ENCODE results near the gene RHBG.

Gene RHBG

DNA sequence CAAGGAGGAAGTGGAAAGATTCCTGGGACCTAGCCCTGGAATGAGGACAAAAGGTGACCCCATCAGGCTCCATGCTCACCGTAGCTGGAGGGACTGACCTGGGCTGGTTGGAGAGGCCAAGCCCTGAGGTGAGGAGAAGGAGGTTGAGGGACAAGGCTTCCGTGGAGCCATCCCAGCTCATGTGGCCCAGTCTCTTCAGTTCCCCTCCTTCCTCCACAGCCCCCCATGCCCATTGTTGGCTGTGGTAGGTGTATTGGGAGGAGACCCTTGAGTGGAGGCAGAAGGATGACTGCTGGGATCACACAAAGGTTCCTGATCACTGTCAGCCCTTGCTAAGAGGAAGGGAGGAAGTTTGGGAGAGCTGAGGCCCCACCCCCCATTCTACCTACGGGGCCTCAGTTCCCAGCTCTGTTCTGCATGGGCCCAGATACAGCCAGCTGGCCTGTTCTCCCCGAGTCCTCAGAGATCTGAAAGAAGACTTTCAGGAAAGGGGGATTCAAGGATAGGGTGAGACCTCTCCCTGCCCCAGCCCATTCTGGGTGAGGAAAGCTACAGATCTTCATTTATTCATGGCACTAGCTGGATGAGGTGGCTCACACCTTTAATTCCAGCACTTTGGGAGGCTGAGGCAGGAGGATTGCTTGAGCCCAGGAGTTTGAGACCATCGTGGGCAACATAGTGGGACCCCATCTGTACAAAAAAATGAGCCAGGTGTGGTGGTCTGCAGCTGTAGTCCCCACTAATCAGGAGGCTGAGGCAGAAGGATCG lies 17.3 kb downstream of the RHBG start:
- no peak for DNase-seq (ENCODE audit: low spot score)

DNA sequence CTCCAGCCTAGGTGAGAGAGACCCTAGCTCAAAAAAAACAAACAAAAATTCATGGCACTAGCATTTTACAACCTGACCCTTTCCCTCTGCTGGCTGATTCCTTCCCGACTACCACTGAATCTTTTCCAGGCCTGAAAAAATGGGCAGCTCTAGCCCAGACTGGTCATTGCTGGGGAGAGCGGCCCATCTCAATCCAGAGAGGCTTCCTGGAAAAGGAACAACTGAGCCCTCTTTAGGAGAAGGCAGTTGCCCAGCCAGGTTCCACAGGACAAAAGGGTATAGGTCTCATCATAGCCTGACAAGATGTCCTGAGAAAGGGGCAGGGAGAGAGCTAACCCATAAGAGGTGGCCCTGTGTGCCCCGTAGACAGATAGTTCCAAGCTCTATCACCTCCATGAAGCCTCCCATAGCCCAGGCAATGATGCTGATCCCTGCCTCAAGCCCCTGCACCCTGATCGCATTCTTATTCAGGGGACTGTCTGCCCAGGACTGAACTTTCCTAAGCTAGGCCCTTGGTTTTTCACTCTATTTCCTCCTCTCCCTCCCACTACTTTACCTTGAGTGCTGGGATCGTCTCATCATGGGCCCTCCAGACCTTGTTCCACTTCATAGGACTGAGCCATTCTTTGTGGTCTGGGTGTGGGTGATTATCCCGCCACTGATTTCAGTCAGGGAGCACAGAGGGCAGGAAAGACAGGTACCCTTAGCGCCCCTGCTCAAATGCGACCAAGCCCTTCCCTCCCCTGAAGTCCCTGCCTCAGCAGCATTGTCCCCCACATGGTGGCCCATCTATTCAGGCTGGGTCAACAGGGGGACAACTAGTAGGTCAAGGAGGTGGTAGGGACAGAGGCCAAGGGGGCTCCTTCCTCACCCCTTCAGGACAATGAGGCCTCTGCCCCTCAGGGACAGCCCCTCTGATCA lies 18.2 kb downstream of the RHBG start:
- DNase-seq (ENCODE audit: low spot score) = no peak

DNA sequence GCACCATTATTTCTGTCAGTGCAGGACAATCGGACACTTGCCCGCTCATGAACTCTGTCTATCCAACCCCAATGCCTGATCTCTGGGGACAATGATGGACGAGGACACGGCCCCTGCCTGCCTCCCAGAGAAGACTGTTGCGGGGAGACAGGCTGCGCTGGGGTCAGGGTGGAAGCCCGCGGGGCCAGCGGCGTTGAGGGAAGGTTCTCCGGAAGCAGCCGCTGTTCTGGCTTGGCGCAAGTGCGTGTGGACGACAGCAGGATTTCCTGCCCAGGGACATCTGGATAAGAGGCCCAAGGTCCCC lies 18.8 kb downstream of the RHBG start:
- DNase-seq (ENCODE audit: low spot score) = no peak

DNA sequence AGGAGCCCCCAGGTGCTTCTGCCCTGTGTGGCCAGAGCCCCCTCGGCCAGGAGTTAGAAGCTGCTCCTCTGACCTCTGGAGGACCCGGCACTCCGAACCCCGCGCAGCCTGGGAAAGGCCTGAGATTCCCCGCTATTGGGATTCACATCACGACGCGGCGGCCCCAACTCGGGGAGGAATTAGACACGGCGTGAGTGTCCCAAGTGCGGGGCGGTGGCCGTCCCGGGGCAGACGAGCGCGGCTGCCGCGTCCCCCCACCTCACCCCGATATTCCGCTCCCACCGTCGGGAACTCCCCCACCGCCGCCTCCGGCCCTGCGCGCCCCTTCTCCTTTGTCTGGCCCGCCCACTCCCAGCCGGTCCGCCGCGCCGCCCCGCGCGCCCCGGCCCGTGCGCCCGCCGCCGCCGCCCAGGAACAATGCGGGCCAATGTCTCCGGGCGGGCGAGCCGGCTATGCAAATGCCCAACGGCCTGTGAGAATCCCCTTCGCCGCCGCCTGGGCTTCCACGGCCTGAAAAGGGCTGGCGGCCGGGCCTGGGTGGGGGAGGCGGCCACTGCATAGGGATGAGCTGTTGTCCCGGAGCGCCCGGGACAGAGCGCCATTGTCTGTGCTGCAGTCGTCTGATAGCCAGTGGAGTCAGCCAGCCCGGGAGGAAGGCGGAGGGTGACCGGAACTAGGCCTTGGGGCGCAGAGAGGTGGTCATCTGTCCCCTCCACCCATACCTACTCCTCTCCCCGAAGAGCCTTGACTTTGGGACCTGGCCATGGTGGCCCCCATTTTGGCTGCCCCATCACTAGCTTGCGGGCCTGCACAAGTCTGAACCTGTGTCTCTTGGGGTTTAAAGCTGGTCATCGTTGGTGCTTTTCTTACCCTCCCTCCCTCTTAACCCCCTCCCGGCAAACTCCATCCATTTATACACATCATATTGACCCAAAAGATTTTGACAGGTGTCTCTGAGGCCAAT lies 19.4 kb downstream of the RHBG start:
- no peak for DNase-seq (ENCODE audit: low spot score)

DNA sequence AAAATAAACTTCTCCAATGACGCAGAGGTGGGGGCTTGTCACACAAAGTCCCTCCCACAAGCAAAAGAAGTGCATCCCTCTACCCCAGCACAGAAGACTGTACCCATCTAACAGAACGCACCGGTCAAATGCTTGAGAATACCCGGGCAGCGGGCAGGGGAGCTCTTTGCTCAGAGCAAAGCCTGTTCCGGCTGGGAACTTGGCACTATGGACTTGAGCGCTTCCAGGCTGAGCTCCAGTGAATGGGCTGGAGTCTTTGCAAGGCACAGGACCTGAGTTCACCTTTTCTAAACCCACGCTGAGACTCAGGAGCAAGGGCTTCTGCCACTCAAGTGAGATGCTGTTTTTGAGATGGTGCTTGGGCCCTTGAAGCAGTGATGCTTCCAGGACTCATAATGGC lies 20.3 kb downstream of the RHBG start:
- DNase-seq (ENCODE audit: low spot score) = no peak

DNA sequence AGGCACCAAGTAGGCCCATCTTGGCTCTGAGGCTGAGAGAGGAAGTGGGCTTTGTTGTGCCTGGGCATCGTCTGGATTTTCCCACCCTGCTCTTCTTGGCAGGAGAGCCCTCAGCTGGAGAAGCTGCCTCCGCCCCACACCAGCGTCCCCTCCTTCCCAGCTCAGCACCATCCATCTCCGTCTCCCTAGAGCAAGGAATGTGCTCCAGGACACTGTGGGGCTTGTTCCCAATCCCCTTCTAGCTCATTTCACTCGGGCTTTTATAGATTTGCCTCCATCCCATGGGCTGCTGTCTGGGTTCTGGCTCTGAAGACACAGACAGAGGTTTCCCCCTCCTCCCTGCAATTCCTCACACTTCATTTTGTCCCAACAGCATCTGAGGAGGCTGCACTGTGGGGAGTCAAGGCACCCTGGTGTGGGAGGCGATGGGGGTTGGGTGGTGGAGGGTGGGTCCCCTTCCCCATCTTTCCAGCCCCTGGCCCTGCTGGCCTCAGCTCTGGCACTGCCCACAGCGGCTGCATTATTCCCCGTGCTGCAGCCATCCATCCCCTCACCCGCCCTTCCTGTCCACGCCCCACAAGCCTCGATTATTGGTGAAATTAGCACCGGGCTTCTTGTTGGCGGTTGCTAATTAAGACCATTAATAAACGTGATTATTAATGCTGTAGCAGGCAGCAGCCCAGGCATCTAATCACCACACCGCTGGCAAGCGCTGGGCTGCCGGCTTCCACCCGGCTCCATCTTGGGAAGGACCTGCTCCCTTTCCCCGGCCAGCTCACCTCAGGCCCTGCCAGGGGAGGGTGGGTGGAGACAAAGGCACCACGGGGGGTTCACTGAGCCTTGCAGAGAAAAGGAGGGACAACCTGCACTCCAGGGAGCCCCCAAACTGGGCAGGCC lies 21.7 kb downstream of the RHBG start:
- DNase-seq (ENCODE audit: low spot score) = no peak

DNA sequence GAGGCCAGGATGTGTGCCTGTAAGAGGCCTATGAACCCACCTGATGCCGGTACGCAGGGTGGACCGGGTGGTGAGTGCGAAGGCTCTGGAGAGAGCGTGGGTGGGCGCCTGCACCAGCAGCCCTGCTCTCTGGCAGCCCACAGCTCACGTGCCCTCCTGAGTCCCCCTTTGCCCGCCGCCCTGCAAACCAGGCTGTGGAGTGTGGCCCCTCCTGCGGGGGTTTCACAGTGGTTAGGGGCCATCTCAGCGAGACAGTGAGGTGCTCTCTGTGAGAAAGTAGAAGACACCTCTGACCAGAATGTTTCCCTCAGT lies 22.3 kb downstream of the RHBG start:
- no peak for DNase-seq (ENCODE audit: low spot score)

DNA sequence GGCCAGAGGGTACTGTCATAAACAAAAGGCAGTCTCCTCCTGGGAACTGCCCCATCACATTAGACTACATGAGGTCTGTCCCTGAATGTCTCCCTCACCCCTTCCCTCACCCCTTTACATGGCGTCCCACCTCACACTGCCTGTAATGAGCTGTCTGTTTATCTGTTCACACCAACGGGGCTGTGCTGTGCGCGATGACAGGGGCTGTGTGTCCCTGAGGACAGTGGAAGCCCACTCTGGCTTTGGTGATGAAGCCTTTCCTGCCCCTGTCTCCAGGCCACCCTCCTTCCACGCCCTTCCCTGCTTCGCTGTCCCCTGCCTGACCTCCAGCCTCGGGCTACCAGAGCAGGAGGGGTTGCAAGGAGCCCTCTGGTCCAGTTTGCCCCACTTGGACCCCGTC lies 22.7 kb downstream of the RHBG start:
- DNase-seq (ENCODE audit: low spot score) = no peak

DNA sequence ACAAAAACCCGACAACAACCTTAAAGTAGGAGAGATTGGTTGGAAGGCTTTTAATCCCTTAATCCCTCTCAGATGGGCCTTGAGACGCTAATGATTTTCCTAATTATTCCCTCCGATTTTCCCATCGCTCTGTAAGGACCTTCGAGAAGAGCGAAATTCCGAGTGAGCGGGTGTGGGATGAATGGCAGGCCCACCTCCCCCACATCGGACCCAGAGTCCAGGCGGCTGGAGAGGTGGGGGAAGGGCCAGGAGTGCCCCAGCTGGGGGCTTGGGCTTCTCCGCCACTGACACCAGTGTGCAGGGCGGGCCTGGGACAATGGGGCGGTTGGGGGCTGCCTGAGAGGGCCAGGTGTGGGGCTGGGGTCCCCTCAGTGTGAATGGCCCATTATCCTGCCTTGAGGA lies 23.4 kb downstream of the RHBG start:
- no peak for DNase-seq (ENCODE audit: low spot score)

DNA sequence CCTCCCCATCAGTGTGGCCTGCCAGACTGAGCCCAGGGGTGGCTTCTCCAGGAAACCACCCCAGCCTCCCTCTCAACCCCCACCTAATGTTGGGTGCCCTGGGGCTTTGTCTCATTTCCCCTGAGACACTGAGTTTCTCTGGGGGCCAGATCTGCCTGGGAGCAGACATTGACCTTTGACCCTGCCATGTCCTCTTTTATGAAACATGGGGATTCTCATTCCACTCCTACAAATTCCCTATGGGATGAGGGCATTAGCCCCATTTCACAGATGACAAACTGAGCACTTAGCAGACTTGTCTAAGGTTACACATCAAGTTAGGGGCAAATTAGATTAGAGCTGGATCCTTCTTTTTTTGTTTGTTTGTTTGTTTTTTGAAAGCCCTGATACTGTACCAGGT lies 24.1 kb downstream of the RHBG start:
- no peak for DNase-seq (ENCODE audit: low spot score)

DNA sequence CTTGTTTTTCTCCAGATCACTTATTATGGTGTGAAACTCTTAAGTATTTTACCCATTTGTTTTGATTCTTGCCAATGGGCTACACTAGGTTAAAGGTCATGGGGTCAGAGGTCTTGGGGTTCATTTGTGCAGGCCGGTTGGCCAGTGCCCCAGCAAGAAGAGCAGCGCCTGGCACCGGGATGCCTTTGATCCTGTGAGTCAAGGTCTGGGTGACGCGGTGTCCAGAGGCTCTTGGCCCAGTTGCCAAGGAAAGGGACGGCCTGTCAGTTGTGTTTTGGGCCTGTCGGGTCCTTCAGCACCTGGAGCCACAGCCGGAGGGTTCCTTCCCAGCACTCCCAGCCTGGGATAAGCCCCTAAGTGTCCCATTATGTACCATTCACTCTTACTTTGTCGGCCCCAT lies 25.1 kb downstream of the RHBG start:
- no peak for DNase-seq (ENCODE audit: low spot score)

DNA sequence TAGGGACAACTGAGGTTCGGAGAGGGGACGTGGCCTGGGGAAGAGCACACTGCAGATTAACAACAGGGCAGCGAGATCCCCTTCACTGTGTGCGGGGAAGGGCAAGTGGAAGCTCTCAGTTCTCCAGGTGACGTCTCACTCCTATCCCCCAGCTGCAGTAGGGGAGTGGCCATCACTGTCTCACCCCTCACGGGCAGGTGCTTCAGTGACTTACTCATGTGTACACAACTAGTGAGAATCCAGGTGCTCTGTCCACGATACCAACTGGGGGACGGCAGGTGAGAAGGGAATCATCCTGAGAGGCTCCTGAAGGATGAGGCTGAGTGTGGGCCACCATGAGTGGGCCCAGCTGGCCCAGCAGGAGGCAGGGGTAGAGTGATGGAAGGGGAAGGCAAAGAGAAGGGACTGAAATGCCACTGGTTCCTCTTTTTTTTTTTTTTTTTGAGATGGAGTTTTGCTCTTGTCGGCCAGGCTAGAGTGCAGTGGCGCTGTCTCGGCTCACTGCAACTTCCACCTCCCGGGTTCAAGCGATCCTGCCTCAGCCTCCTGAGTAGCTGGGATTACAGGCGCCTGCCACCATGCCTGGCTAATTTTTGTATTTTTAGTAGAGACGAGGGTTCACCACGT lies 25.9 kb downstream of the RHBG start:
- DNase-seq (ENCODE audit: low spot score) = no peak

DNA sequence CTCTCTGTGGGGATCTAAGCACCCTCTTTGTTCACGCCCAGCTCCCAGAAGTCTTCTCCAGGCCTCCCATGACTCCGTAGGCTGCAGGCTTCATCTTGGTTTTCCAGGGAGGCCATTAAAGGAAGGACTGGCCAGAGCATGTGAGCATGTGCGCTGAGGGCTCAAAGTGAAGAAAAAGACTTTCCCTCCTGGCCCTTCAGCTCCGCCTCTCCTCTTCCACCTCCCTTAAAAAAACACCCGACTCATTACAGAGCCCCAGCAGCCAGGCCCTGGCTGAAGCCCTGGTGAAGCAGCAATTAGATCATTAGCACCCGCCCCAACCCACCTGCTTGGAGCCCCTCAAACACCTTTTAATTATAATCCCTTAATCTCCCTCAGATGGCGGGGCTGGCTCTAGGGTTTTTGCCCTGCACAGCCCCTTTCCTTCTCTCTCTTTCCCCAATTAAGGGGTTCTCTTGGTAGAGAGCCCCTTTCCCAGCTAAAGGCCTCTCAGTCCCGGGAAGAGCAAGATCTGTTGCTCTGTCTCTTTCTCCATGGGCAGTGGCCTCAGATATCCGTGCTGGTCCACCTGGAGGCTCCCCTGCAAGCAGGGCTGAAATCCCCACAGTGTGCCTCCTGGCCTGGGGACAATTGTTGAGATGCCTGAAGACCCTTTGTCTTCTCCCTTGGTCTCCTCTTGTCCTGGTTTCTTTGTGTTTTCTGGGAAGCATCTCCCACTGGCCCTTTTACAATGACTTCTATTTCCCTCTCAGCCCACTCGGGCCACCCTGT lies 30.5 kb downstream of the RHBG start:
- DNase-seq (ENCODE audit: low spot score) = no peak

DNA sequence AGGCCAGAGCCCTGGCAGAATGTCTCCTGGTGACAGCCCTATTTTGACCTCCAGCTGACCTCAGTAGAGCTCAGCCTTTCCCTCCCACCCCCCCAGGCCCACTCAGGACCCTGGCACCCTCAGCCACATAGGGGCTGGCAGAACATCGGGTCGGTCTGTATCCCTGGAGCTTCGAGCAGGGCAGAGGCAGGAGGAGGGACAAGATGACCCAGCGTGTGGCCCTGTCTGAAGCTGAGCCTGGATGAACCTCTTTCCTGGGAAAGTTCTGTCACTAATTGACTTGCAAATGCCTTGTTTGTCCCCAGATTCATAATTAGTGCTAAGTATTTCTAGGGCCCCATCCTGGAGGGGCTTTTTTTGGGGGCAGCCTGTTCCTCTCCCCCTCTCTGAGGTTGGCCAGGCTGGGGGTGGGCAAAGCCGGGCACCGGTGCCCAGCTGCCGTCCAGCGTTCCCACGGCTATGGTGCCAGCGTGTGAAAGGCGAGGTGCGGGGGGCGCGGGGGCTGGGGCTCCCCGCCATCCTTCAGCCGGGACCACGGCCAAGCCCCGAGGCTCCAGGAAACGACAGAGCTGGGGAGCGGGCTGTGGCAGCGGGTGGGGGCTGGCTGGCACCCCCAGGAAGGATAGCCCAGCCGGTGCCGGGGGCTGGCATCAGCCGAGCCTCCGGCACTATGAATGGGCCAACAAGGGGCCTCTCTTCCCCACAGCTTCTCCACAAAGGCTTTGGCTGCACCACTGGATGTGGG lies 31.4 kb downstream of the RHBG start:
- no peak for DNase-seq (ENCODE audit: low spot score)

DNA sequence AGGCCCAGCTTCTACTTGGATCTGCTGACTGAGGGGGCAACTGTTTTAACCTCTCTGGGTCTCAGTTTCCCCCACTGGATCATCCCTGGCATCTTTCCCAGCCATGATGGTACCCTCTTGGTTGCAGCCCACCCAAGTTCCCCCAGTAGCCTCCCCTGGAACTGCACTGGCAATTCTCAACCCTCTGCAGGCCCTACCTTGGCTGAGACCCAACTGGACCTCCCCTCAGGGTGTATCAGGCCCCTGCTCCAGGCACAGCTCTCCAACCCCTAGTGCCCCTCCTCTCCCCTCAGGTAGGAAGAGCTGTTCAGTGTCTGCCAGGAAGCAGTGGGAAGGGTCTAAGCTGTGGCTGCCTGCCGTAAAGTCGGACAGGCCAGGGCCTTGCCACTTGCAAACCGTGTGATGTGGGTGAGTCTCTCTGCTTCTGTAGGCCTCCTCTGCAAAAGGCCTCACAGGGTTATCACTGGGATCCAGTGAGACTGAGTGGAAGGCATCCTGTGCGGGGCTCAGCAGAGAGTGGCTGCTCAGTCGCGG lies 32.1 kb downstream of the RHBG start:
- no peak for DNase-seq (ENCODE audit: low spot score)

DNA sequence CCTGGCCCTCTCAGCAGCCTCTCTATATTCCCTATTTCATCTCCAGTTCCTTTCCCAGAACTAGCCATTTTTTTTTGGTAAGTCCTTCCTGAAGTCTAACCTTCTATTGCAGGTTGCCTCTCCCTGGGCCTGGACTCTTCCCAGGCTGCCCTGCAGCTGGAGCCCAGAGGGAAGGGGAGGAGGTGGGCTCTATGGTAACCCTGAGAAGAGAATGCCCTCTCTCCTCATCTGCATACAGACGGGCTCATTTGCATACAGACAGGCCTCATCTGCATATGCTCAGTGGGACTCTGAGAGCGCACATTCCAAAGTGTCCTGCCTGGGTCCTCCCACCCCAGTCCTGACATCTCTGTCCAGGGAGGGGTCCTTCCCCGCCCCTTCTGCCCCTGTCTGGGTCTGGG lies 32.7 kb downstream of the RHBG start:
- no peak for DNase-seq (ENCODE audit: low spot score)

DNA sequence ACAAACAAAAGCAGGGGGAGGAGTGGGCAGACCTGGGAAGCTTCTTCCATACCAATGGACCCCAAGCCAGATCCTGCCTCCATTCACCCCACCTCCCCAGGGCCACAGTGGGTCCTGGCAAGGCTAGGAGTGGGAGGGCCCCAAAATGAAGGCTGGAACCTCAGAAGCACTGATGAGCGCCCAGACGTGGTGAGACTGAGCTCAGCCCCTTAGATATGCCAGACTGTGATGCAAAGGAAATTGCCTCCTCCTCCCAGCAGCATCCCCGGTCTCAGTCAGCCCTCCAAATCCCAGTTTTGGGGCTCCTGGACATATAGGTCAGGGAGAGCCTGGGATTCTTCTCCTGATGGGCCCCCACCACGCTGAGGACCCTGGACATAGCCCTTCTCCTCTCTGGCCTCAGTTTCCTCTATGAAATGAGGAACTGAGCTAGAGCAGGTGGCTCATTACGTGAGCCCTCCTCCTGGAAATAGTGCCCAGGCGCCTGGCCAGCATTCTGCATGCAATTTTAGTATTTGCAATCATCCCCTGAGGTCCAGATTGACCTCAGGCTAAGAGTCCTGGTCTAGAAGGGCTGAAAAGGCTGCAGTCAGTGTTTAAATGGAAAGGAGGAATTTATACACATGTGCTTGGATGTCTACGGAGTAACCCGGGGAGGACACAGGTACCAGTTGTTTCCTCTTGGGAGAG lies 33.5 kb downstream of the RHBG start:
- DNase-seq (ENCODE audit: low spot score) = no peak

DNA sequence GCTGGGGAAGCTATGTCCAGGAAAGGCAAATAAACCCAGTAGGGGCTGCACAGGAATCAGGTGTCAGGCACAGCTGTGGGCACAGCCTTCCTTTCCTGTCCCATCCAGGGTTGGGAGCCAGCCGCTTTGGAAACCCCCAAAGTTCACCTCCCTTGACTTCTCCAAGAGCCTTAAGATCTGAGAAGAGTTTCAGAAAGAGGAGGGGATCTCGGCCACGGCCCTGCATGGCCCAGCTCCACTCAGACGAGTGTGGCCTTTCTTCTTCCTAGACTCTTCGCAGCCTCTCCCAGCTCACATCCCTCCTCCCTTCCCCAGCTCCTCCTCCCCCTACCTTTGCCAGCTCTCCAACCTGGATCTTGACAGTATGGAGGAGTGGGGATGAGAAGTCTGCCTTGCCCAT lies 36.7 kb downstream of the RHBG start:
- DNase-seq (ENCODE audit: low spot score) = no peak

DNA sequence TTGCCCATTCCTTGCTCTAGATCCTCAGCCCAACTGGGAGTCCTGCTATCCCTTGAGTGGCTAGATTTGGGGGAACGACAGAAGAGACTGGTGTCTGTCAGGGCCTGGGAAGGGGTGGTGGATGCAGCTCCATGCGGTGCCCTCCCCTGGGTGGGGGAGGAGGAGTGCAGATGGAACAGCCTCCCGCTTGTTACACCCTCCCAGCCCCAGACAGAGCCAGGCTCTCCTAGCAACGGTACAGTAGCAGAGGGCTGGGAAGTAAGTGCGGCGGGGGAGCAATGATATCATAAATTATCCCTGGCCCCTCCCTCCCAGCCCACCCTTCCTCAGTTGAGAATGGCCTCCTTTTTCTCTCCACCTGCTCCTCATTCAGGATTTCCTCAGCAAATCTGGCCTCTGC lies 37.2 kb downstream of the RHBG start:
- DNase-seq (ENCODE audit: low spot score) = no peak
